ENCODE results near the gene TANGO2.

Gene TANGO2

GRCh38 chr22:20012741-20013331 is 8.1 kb upstream of the TANGO2 start:
- DNase-seq (ENCODE audit: low spot score), result no peak
- TF ChIP-seq CTCF (IDR thresholded peaks at IDR 0.05; ENCODE audit: extremely low read depth, missing control alignments), result no peak

GRCh38 chr22:20013382-20013871 is 7.5 kb upstream of the TANGO2 start:
- TF ChIP-seq CTCF (IDR thresholded peaks at IDR 0.05; ENCODE audit: extremely low read depth, missing control alignments), result peak; percentile 61
- peak; percentile 72 for DNase-seq (ENCODE audit: low spot score)

DNA sequence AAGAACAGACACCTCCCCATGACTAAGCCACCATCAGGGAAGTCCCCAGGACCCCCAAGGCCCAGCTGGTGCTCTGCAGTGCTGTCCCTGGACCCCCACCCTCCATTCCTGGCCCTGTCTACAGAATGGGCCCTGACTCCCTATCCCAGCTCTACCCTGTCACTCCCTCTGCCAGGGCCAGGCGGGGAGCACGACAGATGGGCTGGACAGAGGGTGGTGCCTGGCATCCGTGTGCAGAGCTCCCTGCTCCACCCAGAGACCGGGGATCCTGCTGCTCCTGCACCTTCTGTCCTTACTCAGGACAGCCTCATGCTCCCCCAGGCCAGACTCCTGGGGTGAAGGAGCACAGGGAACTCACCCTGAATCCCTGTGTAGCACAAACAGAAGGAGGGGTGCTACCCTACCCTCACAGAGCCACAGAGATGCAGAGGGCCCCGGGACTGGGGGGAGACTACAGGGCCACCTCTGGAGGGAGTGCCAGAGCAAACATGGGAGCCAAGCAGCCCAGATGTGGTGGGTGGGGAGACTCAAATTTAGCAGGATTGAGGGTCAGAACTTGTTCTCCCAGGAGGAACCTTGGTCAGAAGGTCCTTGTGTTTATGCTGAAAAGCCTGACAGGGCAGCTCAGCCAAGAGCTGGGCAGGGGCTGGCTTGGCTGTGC is 6.3 kb upstream of the TANGO2 start:
- TF ChIP-seq CTCF (IDR thresholded peaks at IDR 0.05; ENCODE audit: extremely low read depth, missing control alignments), result no peak
- no peak for DNase-seq (ENCODE audit: low spot score)

DNA sequence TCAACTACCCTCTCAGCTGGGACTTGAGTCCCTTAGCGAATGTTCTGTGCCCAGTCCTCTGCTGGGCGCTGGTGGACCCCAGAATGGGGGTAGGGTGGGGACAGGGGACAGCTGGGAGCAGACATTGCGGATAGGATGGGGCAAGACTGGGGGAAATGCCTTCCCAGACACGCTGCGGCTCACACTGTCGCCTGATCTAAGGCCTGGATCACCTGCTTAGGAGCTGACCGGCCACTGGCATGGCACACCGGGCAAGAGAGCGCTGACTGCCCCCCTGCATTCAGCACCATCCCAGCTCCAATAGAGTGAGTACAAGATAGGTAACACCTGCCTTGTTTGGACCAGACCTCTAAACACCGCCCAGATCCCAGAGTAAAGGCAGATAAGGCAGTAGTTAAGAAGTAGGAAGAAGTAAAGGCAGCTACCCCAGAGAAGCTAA is 5.7 kb upstream of the TANGO2 start:
- TF ChIP-seq CTCF (IDR thresholded peaks at IDR 0.05; ENCODE audit: extremely low read depth, missing control alignments), result no peak
- no peak for DNase-seq (ENCODE audit: low spot score)

DNA sequence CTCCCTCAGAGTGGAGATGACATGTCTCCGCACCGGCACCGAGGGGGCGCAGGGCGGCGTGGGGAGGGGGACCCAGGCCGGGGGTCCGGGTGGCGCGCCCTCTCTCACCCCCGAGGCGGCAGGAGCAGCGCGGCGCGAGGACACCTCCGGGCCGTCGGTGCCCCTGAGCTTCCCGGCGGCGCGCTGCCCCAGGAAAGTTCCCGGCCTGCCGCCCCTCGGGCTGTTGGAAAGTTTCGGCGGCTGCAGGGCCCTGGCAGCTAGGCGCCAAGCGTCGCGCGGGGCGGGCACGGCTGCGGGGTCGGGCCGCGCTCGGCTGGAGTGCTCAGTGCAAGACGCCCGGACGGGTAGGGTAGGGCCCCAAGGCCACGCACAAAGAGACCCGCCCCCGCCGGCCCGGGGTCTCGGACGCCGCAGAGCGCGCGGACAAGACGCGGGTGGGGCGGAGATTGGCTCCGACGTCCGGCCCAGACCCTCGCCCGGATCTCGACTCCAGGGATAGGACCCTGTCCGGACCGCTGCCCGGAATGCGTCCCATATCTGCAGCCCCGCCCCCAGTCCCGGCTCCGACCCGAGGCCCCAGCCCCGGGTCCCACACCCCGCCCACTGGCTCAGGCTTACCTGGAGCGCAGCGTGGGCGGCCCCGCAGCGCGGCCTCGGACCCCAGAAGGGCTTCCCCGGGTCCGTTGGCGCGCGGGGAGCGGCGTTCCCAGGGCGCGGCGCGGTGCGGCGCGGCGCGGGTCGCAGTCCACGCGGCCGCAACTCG is 4.8 kb upstream of the TANGO2 start:
- DNase-seq (ENCODE audit: low spot score), result peak; percentile 56

DNA sequence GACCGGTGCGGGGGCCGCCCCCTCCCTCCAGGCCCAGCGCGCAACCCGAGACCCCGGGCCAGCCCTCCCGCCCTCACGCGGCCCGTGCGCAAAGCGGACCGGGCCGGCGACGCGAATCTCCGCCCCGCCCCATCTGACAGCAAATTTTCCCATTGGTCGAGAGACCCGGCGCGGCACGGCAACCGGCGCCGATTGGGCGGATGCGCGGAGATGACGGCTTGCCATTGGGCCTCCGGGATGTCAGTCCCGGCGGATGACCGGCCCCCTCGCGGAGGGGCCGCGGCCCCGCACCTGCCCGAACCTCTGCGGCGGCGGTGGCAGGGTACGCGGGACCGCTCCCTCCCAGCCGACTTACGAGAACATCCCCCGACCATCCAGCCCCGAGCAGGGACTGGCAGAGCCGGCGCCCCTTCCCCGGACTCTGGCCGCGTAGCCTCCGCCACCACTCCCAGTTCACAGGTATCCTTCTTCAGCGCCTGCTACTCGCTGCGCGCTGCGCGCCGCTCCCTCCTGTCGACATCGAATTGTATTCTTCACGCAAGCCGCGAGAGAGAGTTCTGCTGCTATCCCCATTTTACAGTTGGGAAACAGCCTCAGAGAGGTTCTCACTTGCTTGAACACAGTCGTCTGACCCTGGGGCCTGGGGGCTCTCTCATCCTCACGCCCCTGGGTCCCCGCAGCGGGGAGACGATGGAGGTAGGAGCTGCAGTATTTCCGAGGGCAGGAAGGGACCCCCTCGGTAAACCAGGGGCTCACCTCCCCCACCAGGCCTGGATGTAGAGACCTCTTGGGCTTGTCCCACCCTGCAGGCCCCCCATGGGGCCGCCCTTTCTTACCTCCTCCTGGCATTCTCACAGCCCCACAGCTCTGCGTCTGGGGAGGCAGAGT is 3.9 kb upstream of the TANGO2 start, which contains the start of gene ARVCF:
ARVCF (minus strand) TSS at position 90 of the 888 bp plus-strand sequence. CDS start 26,029 bp downstream, outside the sequence.
- TF ChIP-seq CTCF (IDR thresholded peaks at IDR 0.05; ENCODE audit: extremely low read depth, missing control alignments), result no peak
- peak; percentile 100 for DNase-seq (ENCODE audit: low spot score)

More for the DNA sequence above, 4.8 kb upstream of the TANGO2 start:
- no peak for TF ChIP-seq CTCF (IDR thresholded peaks at IDR 0.05; ENCODE audit: extremely low read depth, missing control alignments)
